Measurements from ENCODE around the gene ERGIC1. TPM values are rescaled to one million over a fixed set of nuclear protein-coding genes. Genes with fewer than 3 reads are reported as not detected.

ERGIC1 gene
- total and polyA plus RNA-seq, 2 of the 13 experiments (the other 11 are each of a cell fraction or from before 2014, with no cell fraction given), result 78.5 to 184 TPM

DNA sequence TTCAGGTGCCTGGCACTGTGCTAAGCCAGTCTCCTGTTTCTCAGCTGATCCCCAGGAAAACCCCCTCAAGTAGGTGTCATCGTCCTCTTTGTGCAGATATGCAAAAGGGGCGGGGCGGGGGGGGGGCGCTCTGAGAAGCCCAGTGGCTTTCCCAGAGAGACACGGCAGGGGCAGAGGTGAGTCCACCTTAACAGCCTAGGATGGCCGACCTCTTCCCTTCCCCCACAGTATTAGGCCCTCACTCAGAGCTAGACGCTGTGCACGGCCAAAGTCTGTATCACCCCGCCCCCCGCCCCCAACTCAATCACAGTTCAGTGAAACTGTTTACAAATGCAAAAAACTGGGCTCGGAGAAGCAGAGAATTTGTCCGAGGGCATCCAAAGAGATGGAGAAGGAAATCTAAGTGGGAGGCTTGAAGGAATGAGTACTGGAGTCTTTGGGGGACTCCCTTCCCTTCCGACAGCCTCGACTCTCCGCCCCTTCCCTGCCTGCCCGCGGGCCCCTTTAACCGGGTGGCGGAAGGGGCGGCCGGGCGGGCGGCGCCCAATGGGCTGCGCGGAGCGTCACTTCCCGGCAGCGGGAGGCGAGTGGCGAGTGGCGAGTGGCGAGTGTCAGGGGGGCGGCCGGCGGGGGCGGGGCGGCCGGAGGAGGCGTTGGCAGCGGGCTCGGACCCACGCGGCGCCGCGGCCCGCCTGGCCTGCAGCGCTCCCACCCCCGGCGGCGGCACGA is at the start of gene ERGIC1 (continued):
- TF ChIP-seq, protein P1, sequence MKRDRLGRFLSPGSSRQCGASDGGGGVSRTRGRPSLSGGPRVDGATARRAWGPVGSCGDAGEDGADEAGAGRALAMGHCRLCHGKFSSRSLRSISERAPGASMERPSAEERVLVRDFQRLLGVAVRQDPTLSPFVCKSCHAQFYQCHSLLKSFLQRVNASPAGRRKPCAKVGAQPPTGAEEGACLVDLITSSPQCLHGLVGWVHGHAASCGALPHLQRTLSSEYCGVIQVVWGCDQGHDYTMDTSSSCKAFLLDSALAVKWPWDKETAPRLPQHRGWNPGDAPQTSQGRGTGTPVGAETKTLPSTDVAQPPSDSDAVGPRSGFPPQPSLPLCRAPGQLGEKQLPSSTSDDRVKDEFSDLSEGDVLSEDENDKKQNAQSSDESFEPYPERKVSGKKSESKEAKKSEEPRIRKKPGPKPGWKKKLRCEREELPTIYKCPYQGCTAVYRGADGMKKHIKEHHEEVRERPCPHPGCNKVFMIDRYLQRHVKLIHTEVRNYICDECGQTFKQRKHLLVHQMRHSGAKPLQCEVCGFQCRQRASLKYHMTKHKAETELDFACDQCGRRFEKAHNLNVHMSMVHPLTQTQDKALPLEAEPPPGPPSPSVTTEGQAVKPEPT (CRISPR knock-in tag; IDR thresholded peaks at IDR 0.05; ENCODE audit: low read depth), result peak; percentile 97
- peak; percentile 72; the same call in 1 of the 2 replicates for TF ChIP-seq TGIF2 (CRISPR knock-in tag; IDR thresholded peaks at IDR 0.05)
- TF ChIP-seq ELF1 (CRISPR knock-in tag; IDR thresholded peaks at IDR 0.05), result peak; percentile 54
- TF ChIP-seq RFXANK (CRISPR knock-in tag; IDR thresholded peaks at IDR 0.05), result no peak
- no peak for TF ChIP-seq HMGA1 (CRISPR knock-in tag; conservative IDR thresholded peaks at IDR 0.05)
- TF ChIP-seq ZNF777 (CRISPR knock-in tag; IDR thresholded peaks at IDR 0.05), result peak; percentile 60; the same call in 1 of the 2 replicates
- no peak for TF ChIP-seq ZBTB21 (CRISPR knock-in tag; IDR thresholded peaks at IDR 0.05)
- TF ChIP-seq, protein P2, sequence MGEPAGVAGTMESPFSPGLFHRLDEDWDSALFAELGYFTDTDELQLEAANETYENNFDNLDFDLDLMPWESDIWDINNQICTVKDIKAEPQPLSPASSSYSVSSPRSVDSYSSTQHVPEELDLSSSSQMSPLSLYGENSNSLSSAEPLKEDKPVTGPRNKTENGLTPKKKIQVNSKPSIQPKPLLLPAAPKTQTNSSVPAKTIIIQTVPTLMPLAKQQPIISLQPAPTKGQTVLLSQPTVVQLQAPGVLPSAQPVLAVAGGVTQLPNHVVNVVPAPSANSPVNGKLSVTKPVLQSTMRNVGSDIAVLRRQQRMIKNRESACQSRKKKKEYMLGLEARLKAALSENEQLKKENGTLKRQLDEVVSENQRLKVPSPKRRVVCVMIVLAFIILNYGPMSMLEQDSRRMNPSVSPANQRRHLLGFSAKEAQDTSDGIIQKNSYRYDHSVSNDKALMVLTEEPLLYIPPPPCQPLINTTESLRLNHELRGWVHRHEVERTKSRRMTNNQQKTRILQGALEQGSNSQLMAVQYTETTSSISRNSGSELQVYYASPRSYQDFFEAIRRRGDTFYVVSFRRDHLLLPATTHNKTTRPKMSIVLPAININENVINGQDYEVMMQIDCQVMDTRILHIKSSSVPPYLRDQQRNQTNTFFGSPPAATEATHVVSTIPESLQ (CRISPR knock-in tag; conservative IDR thresholded peaks at IDR 0.05), result no peak
- TF ChIP-seq TBX2 (CRISPR knock-in tag; IDR thresholded peaks at IDR 0.05; ENCODE audit: borderline replicate concordance), result peak; percentile 46; the same call in 1 of the 2 replicates
- TF ChIP-seq, protein P3, sequence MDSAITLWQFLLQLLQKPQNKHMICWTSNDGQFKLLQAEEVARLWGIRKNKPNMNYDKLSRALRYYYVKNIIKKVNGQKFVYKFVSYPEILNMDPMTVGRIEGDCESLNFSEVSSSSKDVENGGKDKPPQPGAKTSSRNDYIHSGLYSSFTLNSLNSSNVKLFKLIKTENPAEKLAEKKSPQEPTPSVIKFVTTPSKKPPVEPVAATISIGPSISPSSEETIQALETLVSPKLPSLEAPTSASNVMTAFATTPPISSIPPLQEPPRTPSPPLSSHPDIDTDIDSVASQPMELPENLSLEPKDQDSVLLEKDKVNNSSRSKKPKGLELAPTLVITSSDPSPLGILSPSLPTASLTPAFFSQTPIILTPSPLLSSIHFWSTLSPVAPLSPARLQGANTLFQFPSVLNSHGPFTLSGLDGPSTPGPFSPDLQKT (CRISPR knock-in tag; IDR thresholded peaks at IDR 0.05; ENCODE audit: borderline replicate concordance), result no peak
- TF ChIP-seq ZNF670 (CRISPR knock-in tag; IDR thresholded peaks at IDR 0.05; ENCODE audit: borderline replicate concordance), result no peak
- no peak for TF ChIP-seq GATAD2A (CRISPR knock-in tag; IDR thresholded peaks at IDR 0.05)
- peak; percentile 49; the same call in 1 of the 2 replicates for TF ChIP-seq NAIF1 (CRISPR knock-in tag; IDR thresholded peaks at IDR 0.05; ENCODE audit: borderline replicate concordance)
- 0 out of 2 replicates have a peak, but pooled peaks have one; percentile 33 for TF ChIP-seq SIN3B (IDR thresholded peaks at IDR 0.05; ENCODE audit: low read length)
- TF ChIP-seq RNF2 (conservative IDR thresholded peaks at IDR 0.05; ENCODE audit: low read depth), result no peak
- 0 out of 2 replicates have a peak, but pooled peaks have one; percentile 45 for TF ChIP-seq ZNF430 (CRISPR knock-in tag; IDR thresholded peaks at IDR 0.05)
- TF ChIP-seq NR2F1 (CRISPR knock-in tag; IDR thresholded peaks at IDR 0.05), result peak in 1 of 2 experiments; percentile 41; a peak in 1 of 4 replicates
- TF ChIP-seq ZNF496 (CRISPR knock-in tag; IDR thresholded peaks at IDR 0.05; ENCODE audit: insufficient replicate concordance), result no peak
- TF ChIP-seq ZFX (CRISPR knock-in tag; IDR thresholded peaks at IDR 0.05; ENCODE audit: low read depth), result peak; percentile 72
- TF ChIP-seq RARA (CRISPR knock-in tag; IDR thresholded peaks at IDR 0.05), result peak; percentile 30; the same call in 1 of the 2 replicates
- TF ChIP-seq ZNF556 (CRISPR knock-in tag; IDR thresholded peaks at IDR 0.05; ENCODE audit: borderline replicate concordance), result 0 out of 2 replicates have a peak, but pooled peaks have one; percentile 65
- TF ChIP-seq SNAPC2 (CRISPR knock-in tag; IDR thresholded peaks at IDR 0.05), result no peak
- no peak for TF ChIP-seq SRSF1 (optimal IDR thresholded peaks at IDR 0.05; ENCODE audit: low read depth, low read length)
- no peak for TF ChIP-seq ZNF30 (CRISPR knock-in tag; IDR thresholded peaks at IDR 0.05)
- no peak for TF ChIP-seq ZNF7 (CRISPR knock-in tag; IDR thresholded peaks at IDR 0.05)
- TF ChIP-seq KDM3A (CRISPR knock-in tag; IDR thresholded peaks at IDR 0.05; ENCODE audit: low read depth), result peak; percentile 15; the same call in 1 of the 2 replicates
- TF ChIP-seq ZNF850 (CRISPR knock-in tag; conservative IDR thresholded peaks at IDR 0.05), result no peak
- TF ChIP-seq MXI1 (IDR thresholded peaks at IDR 0.05; ENCODE audit: borderline replicate concordance, low read depth, low read length), result peak; percentile 34; the same call in 1 of the 3 replicates
